ENCODE data around the gene NUP93.

Gene NUP93

GRCh38 chr16:56741399-56741798 is 11.5 kb downstream of the NUP93 start:
- H3K27ac ChIP-seq (ENCODE audit: low read length): no peak overlapping the region
- TF ChIP-seq CTCF (IDR thresholded peaks at IDR 0.05; ENCODE audit: borderline replicate concordance, extremely low read depth, low read length, poor library complexity, severe bottlenecking): no peak
- no peak for TF ChIP-seq EZH2 (IDR thresholded peaks at IDR 0.05; ENCODE audit: borderline replicate concordance, low read depth, low read length, severe bottlenecking)
- no peak overlapping the region for H3K4me2 ChIP-seq (ENCODE audit: insufficient read depth, low read length)
- H2AFZ ChIP-seq (ENCODE audit: low read depth, low read length): no peak overlapping the region
- H3K36me3 ChIP-seq (ENCODE audit: insufficient read depth, low read length): peaks cover 9% of the 10 kb centered on the region; the same call in 1 of the 2 replicates
- H3K4me1 ChIP-seq (ENCODE audit: insufficient read depth, low read length): no peaks in the 10 kb centered on the region
- DNase-seq: no peak
- H3K9ac ChIP-seq (ENCODE audit: low read depth, low read length): no peak overlapping the region
- H4K20me1 ChIP-seq (ENCODE audit: insufficient read depth, low read length): peaks cover 43% of the 10 kb centered on the region; the same call in 1 of the 2 replicates
- H3K4me3 ChIP-seq (ENCODE audit: low read depth in 1 of 2, low read length in 2 of 2): no peak overlapping the region
- H3K27me3 ChIP-seq (ENCODE audit: insufficient read depth, low read length, poor library complexity): no peaks in the 10 kb centered on the region
- H3K79me2 ChIP-seq (ENCODE audit: insufficient read depth, low read length): peaks cover 77% of the 10 kb centered on the region
- peaks cover 6% of the 10 kb centered on the region for H3K9me3 ChIP-seq (ENCODE audit: insufficient read depth, low read length, severe bottlenecking)
- ATAC-seq (ENCODE audit: insufficient read depth, low read depth): no peak

DNA sequence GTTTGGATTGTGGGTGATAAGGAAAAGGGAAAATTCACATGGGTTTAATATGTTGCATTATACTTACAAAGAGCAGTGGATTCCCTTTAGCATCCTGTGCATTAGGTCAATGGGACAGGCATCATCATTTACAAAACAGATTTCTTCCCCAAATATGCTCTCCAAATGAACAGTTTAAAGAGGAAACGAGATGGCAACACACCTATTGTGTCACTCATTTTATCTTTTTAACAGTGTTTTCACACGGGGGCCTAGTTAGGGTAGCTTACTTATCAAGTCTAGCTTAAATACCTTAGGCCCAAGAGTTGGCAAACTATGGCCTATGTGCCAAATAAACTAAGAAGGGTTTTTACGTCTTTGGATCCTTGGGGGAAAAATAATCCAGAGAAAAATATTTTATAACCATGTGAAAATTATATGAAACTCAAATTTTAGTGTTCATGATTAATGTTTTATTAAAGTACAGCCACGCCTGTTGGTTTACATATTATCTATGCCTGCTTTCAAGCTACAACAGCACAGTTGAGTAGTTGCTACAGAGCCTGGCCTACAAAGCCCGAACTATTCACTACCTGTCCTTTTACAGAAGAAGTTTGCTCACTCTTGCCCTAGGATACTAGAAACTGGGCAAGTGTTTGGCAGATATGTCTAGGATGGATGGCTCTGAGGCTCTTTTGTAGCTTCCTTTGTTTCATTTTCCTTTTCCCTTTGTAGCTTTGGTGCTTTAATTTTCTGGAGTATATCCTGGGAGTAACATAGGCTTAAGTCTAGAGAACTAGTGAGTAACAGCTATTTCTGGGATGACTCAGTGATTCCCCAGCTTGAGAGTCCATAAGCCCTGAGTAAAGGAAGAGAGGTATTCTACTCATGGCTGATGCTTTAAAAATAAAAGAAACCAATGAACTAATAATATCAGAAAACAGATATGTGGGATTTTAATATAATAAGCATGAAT is 12.4 kb downstream of the NUP93 start:
- Histone ChIP-seq H3K4me2 (ENCODE audit: insufficient read depth, low read length) (no peak overlapping the region), H3K36me3 (ENCODE audit: insufficient read depth, low read length) (peaks cover 7% of the 10 kb centered on the region; the same call in 1 of the 2 replicates), H3K9me3 (ENCODE audit: insufficient read depth, low read length, severe bottlenecking) (peaks cover 6% of the 10 kb centered on the region), H3K9ac (ENCODE audit: low read depth, low read length) (no peak overlapping the region), H4K20me1 (ENCODE audit: insufficient read depth, low read length) (peaks cover 41% of the 10 kb centered on the region; the same call in 1 of the 2 replicates), H3K27ac (ENCODE audit: low read length) (no peak overlapping the region), H3K79me2 (ENCODE audit: insufficient read depth, low read length) (peaks cover 77% of the 10 kb centered on the region), H3K27me3 (ENCODE audit: insufficient read depth, low read length, poor library complexity) (no peaks in the 10 kb centered on the region), H2AFZ (ENCODE audit: low read depth, low read length) (no peak overlapping the region), H3K4me3 (ENCODE audit: low read depth in 1 of 2, low read length in 2 of 2) (no peak overlapping the region), H3K4me1 (ENCODE audit: insufficient read depth, low read length) (no peaks in the 10 kb centered on the region)
- ATAC-seq (ENCODE audit: insufficient read depth, low read depth) (no peak), DNase-seq (no peak)
- TF ChIP-seq EZH2 (IDR thresholded peaks at IDR 0.05; ENCODE audit: borderline replicate concordance, low read depth, low read length, severe bottlenecking) (no peak), CTCF (IDR thresholded peaks at IDR 0.05; ENCODE audit: borderline replicate concordance, extremely low read depth, low read length, poor library complexity, severe bottlenecking) (no peak)

- TF ChIP-seq CTCF (IDR thresholded peaks at IDR 0.05; ENCODE audit: borderline replicate concordance, extremely low read depth, low read length, poor library complexity, severe bottlenecking) (no peak), EZH2 (IDR thresholded peaks at IDR 0.05; ENCODE audit: borderline replicate concordance, low read depth, low read length, severe bottlenecking) (no peak)
- no peak overlapping the region for H3K4me3 ChIP-seq (ENCODE audit: low read depth in 1 of 2, low read length in 2 of 2)
- peaks cover 77% of the 10 kb centered on the region for H3K79me2 ChIP-seq (ENCODE audit: insufficient read depth, low read length)
- peaks cover 13% of the 10 kb centered on the region for H3K36me3 ChIP-seq (ENCODE audit: insufficient read depth, low read length)
- H3K27ac ChIP-seq (ENCODE audit: low read length): no peak overlapping the region
- no peaks in the 10 kb centered on the region for H3K4me1 ChIP-seq (ENCODE audit: insufficient read depth, low read length)
- no peak overlapping the region for H2AFZ ChIP-seq (ENCODE audit: low read depth, low read length)
- H4K20me1 ChIP-seq (ENCODE audit: insufficient read depth, low read length): peaks cover 47% of the 10 kb centered on the region; the same call in 1 of the 2 replicates
- no peak for DNase-seq
- no peak overlapping the region for H3K4me2 ChIP-seq (ENCODE audit: insufficient read depth, low read length)
- no peaks in the 10 kb centered on the region for H3K27me3 ChIP-seq (ENCODE audit: insufficient read depth, low read length, poor library complexity)
- no peak overlapping the region for H3K9ac ChIP-seq (ENCODE audit: low read depth, low read length)
- H3K9me3 ChIP-seq (ENCODE audit: insufficient read depth, low read length, severe bottlenecking): no peaks in the 10 kb centered on the region
- ATAC-seq (ENCODE audit: insufficient read depth, low read depth): no peak
Measured at GRCh38 chr16:56743840-56744239, 13.9 kb downstream of the NUP93 start.

Measured in DND-41 (cell line).